CD4-positive, alpha-beta T cell (primary cell): ENCODE results near the gene TDRKH. TPM values are rescaled to one million over a fixed set of nuclear protein-coding genes. Genes with fewer than 3 reads are reported as not detected.

Experiments
- ATAC-seq: fragments of 200-7000 bp; cut with Tn5 transposase; one replicate; pipeline ENCODE4 v1.10.0; 2022; ENCODE audit warnings: mild to moderate bottlenecking; ENCODE audit not compliant: poor library complexity
- CTCF ChIA-PET: fragments of 350-600 bp; sonication (Branson Sonifier 250); formaldehyde crosslinking; loops from one replicate; lab custom pipeline; 2021; ENCODE audit warnings: antibody characterized with exemption, inconsistent platforms; lab: Charles Lee
- POLR2A ChIA-PET: fragments of 350-600 bp; sonication (Branson Sonifier 250); formaldehyde crosslinking; loops from one replicate; lab custom pipeline; 2021; ENCODE audit warnings: antibody characterized with exemption, inconsistent platforms; lab: Charles Lee
- DNase-seq, 14 experiments: peaks; one replicate each; pipeline ENCODE4 v3.0.0-alpha.2; 2013 to 2020; ENCODE audit warnings: mixed read lengths in 2 of 14
- H3K27ac ChIP-seq, 2 donors: one replicate each; pipeline versions ENCODE4 v1.5.1 to v1.7.0; 2013; ENCODE audit warnings: low read length in 2 of 2, low read depth in 1 of 2, mild to moderate bottlenecking in 1 of 2
- H3K27me3 ChIP-seq, 2 experiments: 1 replicate in 1 of 2; 2 replicates in 1 of 2; pipeline versions ENCODE4 v1.6.1 to v1.7.0; 2013; ENCODE audit warnings: low read length in 2 of 2, control low read depth in 1 of 2, mild to moderate bottlenecking in 1 of 2, moderate library complexity in 1 of 2; ENCODE audit not compliant: insufficient read depth in 2 of 2, control insufficient read depth in 1 of 2
- H3K36me3 ChIP-seq: one replicate; pipeline ENCODE4 v1.6.1; 2013; ENCODE audit warnings: low read length, control low read depth; ENCODE audit not compliant: insufficient read depth
- H3K4me1 ChIP-seq: one replicate; pipeline ENCODE4 v1.6.1; 2013; ENCODE audit warnings: low read length, control low read depth; ENCODE audit not compliant: insufficient read depth
- H3K4me3 ChIP-seq: one replicate; pipeline ENCODE4 v1.5.1; 2013; ENCODE audit warnings: mild to moderate bottlenecking, low read length, moderate library complexity
- H3K9me3 ChIP-seq, 2 experiments: 1 replicate in 1 of 2; 2 replicates in 1 of 2; pipeline versions ENCODE4 v1.6.1 to v1.7.0; 2013; ENCODE audit warnings: low read length in 2 of 2, mild to moderate bottlenecking in 2 of 2, control low read depth in 1 of 2, moderate library complexity in 1 of 2; ENCODE audit not compliant: control insufficient read depth in 1 of 2, insufficient read depth in 1 of 2
- H3K27ac Mint-ChIP-seq: one replicate; pipeline ENCODE4 v1.8.0; 2020; ENCODE audit warnings: mixed read lengths
- H3K27me3 Mint-ChIP-seq: one replicate; pipeline ENCODE4 v1.8.0; 2021; ENCODE audit warnings: mixed read lengths
- H3K36me3 Mint-ChIP-seq: one replicate; pipeline ENCODE4 v1.8.0; 2021; ENCODE audit warnings: low read depth, mixed read lengths
- H3K4me1 Mint-ChIP-seq: one replicate; pipeline ENCODE4 v1.8.0; 2021; ENCODE audit warnings: low read depth, mixed read lengths
- H3K4me3 Mint-ChIP-seq: one replicate; pipeline ENCODE4 v1.8.0; 2020; ENCODE audit warnings: mild to moderate bottlenecking, mixed read lengths
- H3K9me3 Mint-ChIP-seq: one replicate; pipeline ENCODE4 v1.8.0; 2020; ENCODE audit warnings: mixed read lengths
- intact Hi-C, 2 experiments: fragments of 100-400 bp; cut with DNase I in 1 of 2; cut with micrococcal nuclease in 1 of 2; formaldehyde crosslinking; loops; one replicate each; pipeline versions ENCODE4 v1.15.1 to v1.9.0; 2023 to 2025; cut with DNase I, micrococcal nuclease
- total RNA-seq, 174 experiments: library from RNA in 2 of 174; stranded (reverse) in 2 of 174; gene quantifications; one replicate each; pipeline ENCODE4 v1.2.3 and lab custom pipeline; 2021 to 2026
- TF ChIP-seq, protein P1 (sequence below): fragments of 200-600 bp; IDR thresholded peaks from one replicate; pipeline ENCODE4 v1.8.0; 2022; ENCODE audit warnings: antibody characterized with exemption, mild to moderate bottlenecking

The TDRKH gene
- total RNA-seq, 2 experiments from 2014 or later = 6.1 to 6.4 TPM

DNA sequence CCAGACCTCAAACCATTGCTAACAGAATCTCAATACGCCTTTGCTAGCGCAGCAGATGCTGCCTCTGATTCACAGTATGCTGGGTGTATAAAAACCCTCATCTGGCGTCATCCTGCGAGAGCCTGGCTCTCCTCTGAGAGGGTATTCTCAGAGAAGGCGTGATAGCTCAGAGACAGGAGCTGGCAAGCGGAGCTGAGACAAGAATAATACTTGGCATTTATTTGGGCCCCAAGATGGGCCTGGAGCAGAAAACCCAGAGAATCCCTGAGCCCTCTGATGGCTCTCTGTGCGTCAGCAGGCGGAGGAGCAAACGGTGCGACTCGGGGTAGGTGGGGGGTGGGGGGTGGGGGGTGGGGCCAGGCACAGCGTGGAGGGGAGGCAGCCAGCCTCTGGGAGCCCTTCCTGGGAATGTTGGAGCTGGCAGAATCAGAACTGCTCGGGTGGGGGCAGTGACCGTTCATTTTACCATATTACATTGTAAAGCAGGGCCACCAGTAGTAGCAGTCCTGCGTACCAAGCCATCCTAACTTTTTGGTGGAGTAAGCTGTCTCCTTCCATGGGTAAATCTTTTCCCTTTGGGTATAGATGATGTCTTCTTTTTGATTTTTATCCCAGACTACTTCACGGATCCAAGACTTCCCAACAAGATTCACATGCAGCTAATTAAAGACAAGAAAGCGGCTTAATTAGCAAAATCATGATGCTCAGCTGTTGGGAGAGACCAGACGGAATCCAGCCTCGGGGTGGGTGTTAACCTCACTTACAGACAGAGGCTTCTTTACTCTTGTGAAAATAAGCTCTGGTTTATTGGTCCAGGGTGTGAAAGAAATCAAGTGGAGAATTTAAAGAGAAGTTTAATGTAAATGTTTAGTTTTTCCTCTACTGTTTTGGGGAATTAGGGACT lies 61.9 kb downstream of the TDRKH start:
- CTCF ChIA-PET = no interaction called here
- peaks cover 73% of the 10 kb centered on the region for H3K27me3 Mint-ChIP-seq
- POLR2A ChIA-PET = no interaction called here

DNA sequence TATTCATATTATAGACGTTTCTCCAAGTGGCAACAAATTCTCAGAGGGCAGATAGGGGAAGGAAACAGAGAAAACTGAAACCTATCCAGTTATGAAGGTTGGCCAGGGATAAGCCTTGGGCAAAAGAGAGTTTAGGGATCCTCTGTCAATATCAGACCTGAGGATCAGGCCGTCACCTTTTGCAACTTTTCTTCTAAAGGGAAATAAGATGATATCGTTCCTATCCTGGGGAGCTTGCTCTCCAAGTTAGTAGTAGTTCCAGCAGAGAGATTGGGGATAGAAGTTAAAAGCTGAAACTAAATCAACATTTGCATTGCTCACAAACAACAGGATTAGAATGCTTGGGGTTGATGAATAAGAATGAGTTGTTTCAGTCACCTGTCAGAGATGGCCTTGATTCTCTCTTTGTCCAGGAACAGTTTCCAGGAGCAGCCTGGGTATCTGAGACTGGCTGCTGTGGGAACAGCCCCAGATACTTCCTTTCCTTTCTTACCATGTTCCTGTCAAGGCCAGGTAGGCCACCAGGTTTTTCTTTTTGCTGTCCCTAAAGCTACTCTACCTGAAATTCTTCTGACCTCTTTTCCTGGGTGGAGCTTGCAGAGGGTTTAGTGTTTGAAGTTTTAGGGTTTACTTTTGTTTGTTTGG lies 66.5 kb downstream of the TDRKH start:
- no peak overlapping the region for H3K27ac ChIP-seq

More for the DNA sequence above, 61.9 kb downstream of the TDRKH start:
- TF ChIP-seq, protein P1, sequence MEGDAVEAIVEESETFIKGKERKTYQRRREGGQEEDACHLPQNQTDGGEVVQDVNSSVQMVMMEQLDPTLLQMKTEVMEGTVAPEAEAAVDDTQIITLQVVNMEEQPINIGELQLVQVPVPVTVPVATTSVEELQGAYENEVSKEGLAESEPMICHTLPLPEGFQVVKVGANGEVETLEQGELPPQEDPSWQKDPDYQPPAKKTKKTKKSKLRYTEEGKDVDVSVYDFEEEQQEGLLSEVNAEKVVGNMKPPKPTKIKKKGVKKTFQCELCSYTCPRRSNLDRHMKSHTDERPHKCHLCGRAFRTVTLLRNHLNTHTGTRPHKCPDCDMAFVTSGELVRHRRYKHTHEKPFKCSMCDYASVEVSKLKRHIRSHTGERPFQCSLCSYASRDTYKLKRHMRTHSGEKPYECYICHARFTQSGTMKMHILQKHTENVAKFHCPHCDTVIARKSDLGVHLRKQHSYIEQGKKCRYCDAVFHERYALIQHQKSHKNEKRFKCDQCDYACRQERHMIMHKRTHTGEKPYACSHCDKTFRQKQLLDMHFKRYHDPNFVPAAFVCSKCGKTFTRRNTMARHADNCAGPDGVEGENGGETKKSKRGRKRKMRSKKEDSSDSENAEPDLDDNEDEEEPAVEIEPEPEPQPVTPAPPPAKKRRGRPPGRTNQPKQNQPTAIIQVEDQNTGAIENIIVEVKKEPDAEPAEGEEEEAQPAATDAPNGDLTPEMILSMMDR = no peak
- Histone ChIP-seq H3K9me3 (no peaks in the 10 kb centered on the region), H3K36me3 (no peaks in the 10 kb centered on the region), H3K4me1 (no peaks in the 10 kb centered on the region), H3K4me3 (no peak overlapping the region), H3K27ac (no peak overlapping the region), H3K27me3 (peaks cover 22 to 42% of the 10 kb centered on the region in 2 experiments)
- intact Hi-C loops = no loop called here
- no peaks in the 10 kb centered on the region for H3K36me3 Mint-ChIP-seq
- H3K27ac Mint-ChIP-seq = no peak overlapping the region
- no peaks in the 10 kb centered on the region for H3K4me1 Mint-ChIP-seq
- DNase-seq = no peak
- no peak overlapping the region for H3K4me3 Mint-ChIP-seq
- ATAC-seq = no peak
- H3K9me3 Mint-ChIP-seq = no peaks in the 10 kb centered on the region

More for the DNA sequence above, 66.5 kb downstream of the TDRKH start:
- Mint-ChIP-seq H3K36me3 (no peaks in the 10 kb centered on the region), H3K4me1 (peaks cover 20% of the 10 kb centered on the region), H3K27ac (no peak overlapping the region), H3K4me3 (no peak overlapping the region), H3K9me3 (no peaks in the 10 kb centered on the region), H3K27me3 (peaks cover 84% of the 10 kb centered on the region)
- ChIA-PET CTCF (no interaction called here), POLR2A (no interaction called here)
- Histone ChIP-seq H3K27me3 (peaks cover 33 to 44% of the 10 kb centered on the region in 2 experiments), H3K4me3 (no peak overlapping the region), H3K4me1 (peaks cover 16% of the 10 kb centered on the region), H3K36me3 (no peaks in the 10 kb centered on the region), H3K9me3 (no peaks in the 10 kb centered on the region)
- TF ChIP-seq, protein P1 = no peak
- intact Hi-C loops = no loop called here
- no peak for DNase-seq
- no peak for ATAC-seq

Other genes with a start within 250 kb of the TDRKH start
- 10 to 100 TPM; 13.2 to 13.3 TPM for gene SNX27, start 178.4 kb downstream of the TDRKH start, total RNA-seq
- not detected for gene CELF3, start 73.7 kb downstream of the TDRKH start, total RNA-seq
- not detected for gene RIIAD1, start 69.0 kb downstream of the TDRKH start, total RNA-seq
- gene MRPL9, start 27.0 kb downstream of the TDRKH start, total RNA-seq = 100 to 1,000 TPM; 152 to 164 TPM
- under 1 TPM; 0.06 to 0.16 TPM for gene LINGO4, start 14.9 kb upstream of the TDRKH start, total RNA-seq
- gene RORC, start 41.3 kb upstream of the TDRKH start, total RNA-seq = 1 to 10 TPM; 3.6 to 3.7 TPM
- gene C2CD4D, start 49.3 kb upstream of the TDRKH start, total RNA-seq = under 1 TPM; 0.75 to 0.88 TPM
- gene THEM5, start 63.2 kb upstream of the TDRKH start, total RNA-seq = not detected
- 10 to 100 TPM; 24.0 to 24.5 TPM for gene THEM4, start 119.0 kb upstream of the TDRKH start, total RNA-seq
- 100 to 1,000 TPM; 189 to 204 TPM for gene S100A10, start 203.4 kb upstream of the TDRKH start, total RNA-seq
- 10 to 100 TPM; 23.6 to 24.1 TPM for gene S100A11, start 246.5 kb upstream of the TDRKH start, total RNA-seq